Spleen (tissue), 11 donors: ENCODE measurements around the gene DCST2. TPM values are rescaled to one million over a fixed set of nuclear protein-coding genes. Genes with fewer than 3 reads are reported as not detected.
"Not testable (repeated sequence)": the region's sequence is repeated elsewhere in the genome, so short reads cannot be mapped to it uniquely, and the experiment has no call there.

ENCODE experiments used
- DNase-seq: peaks from one replicate; pipeline ENCODE4 v3.0.0-alpha.2; 2020
- H3K27ac ChIP-seq, 8 donors: fragments of 200-600 bp; sonication (generic) in 7 of 8; 1 replicate in 4 of 8; 2 replicates in 4 of 8; pipeline versions ENCODE4 v1.5.0 to v1.8.0; 2016 to 2021; ENCODE audit warnings: inconsistent platforms in 4 of 8, mild to moderate bottlenecking in 4 of 8, moderate library complexity in 1 of 8
- H3K27me3 ChIP-seq, 7 donors: fragments of 200-600 bp; sonication (generic) in 6 of 7; replicated peaks in 1 of 7; 1 replicate in 4 of 7; 2 replicates in 3 of 7; pipeline versions ENCODE4 v1.5.0 to v1.8.0; 2016 to 2021; ENCODE audit warnings: inconsistent platforms in 3 of 7, mild to moderate bottlenecking in 1 of 7
- H3K36me3 ChIP-seq, 6 donors: fragments of 200-600 bp; sonication (generic) in 5 of 6; 1 replicate in 4 of 6; 2 replicates in 2 of 6; pipeline versions ENCODE4 v1.5.0 to v1.8.0; 2016 to 2021; ENCODE audit warnings: inconsistent platforms in 2 of 6
- H3K4me1 ChIP-seq, 6 donors: fragments of 200-600 bp; sonication (generic) in 5 of 6; 1 replicate in 3 of 6; 2 replicates in 3 of 6; pipeline versions ENCODE4 v1.5.0 to v1.8.0; 2016 to 2021; ENCODE audit warnings: inconsistent platforms in 3 of 6
- H3K4me3 ChIP-seq, 8 donors: fragments of 200-600 bp; sonication (generic) in 7 of 8; 1 replicate in 4 of 8; 2 replicates in 4 of 8; pipeline versions ENCODE4 v1.5.0 to v1.8.0; 2016 to 2021; ENCODE audit warnings: inconsistent platforms in 4 of 8, mild to moderate bottlenecking in 4 of 8, moderate library complexity in 2 of 8
- H3K9me3 ChIP-seq, 8 donors: fragments of 200-600 bp; sonication (generic) in 7 of 8; 1 replicate in 4 of 8; 2 replicates in 4 of 8; pipeline versions ENCODE4 v1.5.0 to v1.8.0; 2016 to 2021; ENCODE audit warnings: inconsistent platforms in 4 of 8
- POLR2A ChIP-seq, 3 donors: fragments of 450-650 bp; IDR thresholded peaks; one replicate each; pipeline ENCODE4 v1.5.1; 2017; ENCODE audit warnings: antibody characterized with exemption in 3 of 3, mild to moderate bottlenecking in 1 of 3
- POLR2AphosphoS5 ChIP-seq, 3 donors: sonication (generic); formaldehyde crosslinking; IDR thresholded peaks; one replicate each; pipeline ENCODE4 v1.5.1; 2017; ENCODE audit warnings: antibody characterized with exemption in 3 of 3
- WGBS, 5 donors: extraction: QIAGEN DNeasy Blood & Tissue Kit in 3 of 5; methylation state at CpG; one replicate each; pipeline versions ENCODE4 v1.1.5 to v1.1.7; 2013 to 2018; 5-methylcytosine and 5-hydroxymethylcytosine counted together
- intact Hi-C: fragments of 100-400 bp; cut with DNase I; formaldehyde crosslinking; loops from one replicate; pipeline ENCODE4 v1.15.0; 2023; ENCODE audit warnings: low total_unique reads
- polyA plus RNA-seq, 3 donors: library from polyadenylated mRNA; stranded (reverse); fragments of 200-250 nt; gene quantifications; one replicate each; pipeline ENCODE4 v1.2.1, GENCODE V29; 2013
- total RNA-seq, 7 donors: library from RNA; depleted of rRNA in 3 of 7; stranded (reverse); fragments of >200 nt in 3 of 7; fragmentation: NEBNext Ultra II Directional in 4 of 7; extraction: Animal tissue kit (Norgen Biotek cat#: 25700) in 4 of 7; gene quantifications; one replicate each; pipeline versions ENCODE4 v1.1.0 to v1.2.1, GENCODE V29; 2016 to 2021
- TF ChIP-seq, protein P1 (sequence below), 11 experiments: fragments of 200-600 bp in 7 of 11; fragments of 450-650 bp in 4 of 11; sonication (generic) in 4 of 11; IDR thresholded peaks in 8 of 11; conservative IDR thresholded peaks in 3 of 11; 1 replicate in 7 of 11; 2 replicates in 4 of 11; pipeline versions ENCODE4 v1.4.0 to v1.8.0; 2016 to 2021; ENCODE audit warnings: antibody characterized with exemption in 11 of 11, inconsistent platforms in 4 of 11, mild to moderate bottlenecking in 1 of 11
- donor health status: healthy with polysubstance abuse.
- donor health status: DM: no; HTN: no; CAD: no; lungs with moderate emphysema.
- donor health status: DM: no; HTN: no; CAD: no.
- donor health status: Bipolar disorder and iron deficiency.
- donor health status: healthy.
- donor health status: DM: no; HTN: no; CAD: no.
- donor health status: DM: yes; HTN: yes; CAD: no.

The DCST2 gene
- total and polyA plus RNA-seq, 10 donors: 0.54 to 4.1 (median 1.0) TPM; not detected in 1

DNA sequence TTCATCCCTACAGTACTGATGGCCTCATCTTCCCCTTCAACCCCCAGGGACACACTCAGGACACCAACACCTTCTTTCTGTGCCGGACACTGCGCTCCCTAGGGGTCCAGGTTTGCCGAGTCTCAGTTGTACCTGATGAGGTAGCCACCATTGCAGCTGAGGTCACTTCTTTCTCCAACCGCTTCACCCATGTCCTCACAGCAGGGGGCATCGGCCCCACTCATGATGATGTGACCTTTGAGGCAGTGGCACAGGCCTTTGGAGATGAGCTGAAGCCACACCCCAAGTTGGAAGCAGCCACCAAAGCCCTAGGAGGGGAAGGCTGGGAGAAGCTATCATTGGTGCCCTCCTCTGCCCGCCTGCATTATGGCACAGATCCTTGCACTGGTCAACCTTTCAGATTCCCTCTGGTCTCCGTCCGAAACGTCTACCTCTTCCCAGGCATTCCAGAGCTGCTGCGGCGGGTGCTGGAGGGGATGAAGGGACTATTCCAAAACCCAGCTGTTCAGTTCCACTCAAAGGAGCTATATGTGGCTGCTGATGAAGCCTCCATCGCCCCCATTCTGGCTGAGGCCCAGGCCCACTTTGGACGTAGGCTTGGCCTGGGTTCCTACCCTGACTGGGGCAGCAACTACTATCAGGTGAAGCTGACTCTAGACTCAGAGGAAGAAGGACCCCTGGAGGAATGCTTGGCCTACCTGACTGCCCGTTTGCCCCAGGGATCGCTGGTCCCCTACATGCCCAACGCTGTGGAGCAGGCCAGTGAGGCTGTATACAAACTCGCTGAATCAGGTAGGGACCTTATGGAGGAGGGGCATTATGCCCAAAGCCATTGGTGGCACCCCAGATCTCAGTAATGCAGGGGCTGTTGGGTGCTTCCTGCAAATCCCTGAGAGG, 45.3 kb downstream of the DCST2 start:
- DNase-seq: peak; percentile 64
- 91 to 94% (median 93%) methylated on average over 16 to 17 of the region's 17 CpGs for WGBS, 5 donors
- TF ChIP-seq POLR2AphosphoS5 (IDR thresholded peaks at IDR 0.05) (no peak), POLR2A (IDR thresholded peaks at IDR 0.05) (no peak)
- TF ChIP-seq, protein P1, sequence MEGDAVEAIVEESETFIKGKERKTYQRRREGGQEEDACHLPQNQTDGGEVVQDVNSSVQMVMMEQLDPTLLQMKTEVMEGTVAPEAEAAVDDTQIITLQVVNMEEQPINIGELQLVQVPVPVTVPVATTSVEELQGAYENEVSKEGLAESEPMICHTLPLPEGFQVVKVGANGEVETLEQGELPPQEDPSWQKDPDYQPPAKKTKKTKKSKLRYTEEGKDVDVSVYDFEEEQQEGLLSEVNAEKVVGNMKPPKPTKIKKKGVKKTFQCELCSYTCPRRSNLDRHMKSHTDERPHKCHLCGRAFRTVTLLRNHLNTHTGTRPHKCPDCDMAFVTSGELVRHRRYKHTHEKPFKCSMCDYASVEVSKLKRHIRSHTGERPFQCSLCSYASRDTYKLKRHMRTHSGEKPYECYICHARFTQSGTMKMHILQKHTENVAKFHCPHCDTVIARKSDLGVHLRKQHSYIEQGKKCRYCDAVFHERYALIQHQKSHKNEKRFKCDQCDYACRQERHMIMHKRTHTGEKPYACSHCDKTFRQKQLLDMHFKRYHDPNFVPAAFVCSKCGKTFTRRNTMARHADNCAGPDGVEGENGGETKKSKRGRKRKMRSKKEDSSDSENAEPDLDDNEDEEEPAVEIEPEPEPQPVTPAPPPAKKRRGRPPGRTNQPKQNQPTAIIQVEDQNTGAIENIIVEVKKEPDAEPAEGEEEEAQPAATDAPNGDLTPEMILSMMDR (IDR thresholded peaks at IDR 0.05 in 8 of 11, conservative IDR thresholded peaks at IDR 0.05 in 3 of 11): no peak

GRCh38 chr1:154987326-154987725, 46.3 kb downstream of the DCST2 start:
- intact Hi-C loops: no loop called here
- Histone ChIP-seq H3K4me1 (peaks cover 11 to 74% (median 29%) of the 10 kb centered on the region in 6 donors), H3K4me3 (no peak overlapping the region), H3K36me3 (peaks cover 0 to 70% (median 42%) of the 10 kb centered on the region in 6 donors), H3K9me3 (no peaks in the 10 kb centered on the region), H3K27me3 (no peaks in the 10 kb centered on the region), H3K27ac (no peak overlapping the region)
- TF ChIP-seq, protein P1 (IDR thresholded peaks at IDR 0.05 in 8 of 11, conservative IDR thresholded peaks at IDR 0.05 in 3 of 11): no peak
- TF ChIP-seq POLR2A (IDR thresholded peaks at IDR 0.05) (no peak), POLR2AphosphoS5 (IDR thresholded peaks at IDR 0.05) (no peak)
- peak; percentile 47 for DNase-seq
- 72 to 95% (median 88%) methylated on average over 6 of the region's 6 CpGs for WGBS, 5 donors

More for the DNA sequence above, 45.3 kb downstream of the DCST2 start:
- H3K27ac ChIP-seq: no peak overlapping the region
- no peak overlapping the region for H3K4me3 ChIP-seq
- H3K4me1 ChIP-seq: peaks cover 11 to 66% (median 23%) of the 10 kb centered on the region in 6 donors
- H3K9me3 ChIP-seq: no peaks in the 10 kb centered on the region
- H3K36me3 ChIP-seq: peaks cover 0 to 80% (median 42%) of the 10 kb centered on the region in 6 donors
- intact Hi-C loops: no loop called here
- H3K27me3 ChIP-seq: no peaks in the 10 kb centered on the region

DNA sequence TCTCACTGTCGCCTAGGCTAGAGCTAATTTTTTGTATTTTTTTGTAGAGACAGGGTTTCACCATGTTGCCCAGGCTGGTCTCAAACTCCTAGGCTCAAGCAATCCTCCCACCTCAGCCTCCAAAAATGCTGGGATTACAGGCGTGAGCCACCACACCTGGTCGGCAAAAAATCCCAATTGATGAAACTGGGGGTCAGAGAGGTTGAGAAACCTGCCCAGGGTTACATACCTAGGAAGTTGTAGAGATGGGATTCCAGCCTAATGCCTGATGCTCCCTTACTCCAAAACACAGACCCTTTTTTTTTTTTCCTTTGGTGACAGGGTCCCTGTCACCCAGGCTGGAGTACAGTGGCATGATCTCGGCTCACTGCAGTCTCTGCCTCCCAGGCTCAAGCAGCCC, 46.8 kb downstream of the DCST2 start:
- intact Hi-C loops: not testable (repeated sequence)
- 91 to 96% (median 92%) methylated on average over 4 of the region's 4 CpGs for whole genome bisulfite sequencing, 5 donors

DNA sequence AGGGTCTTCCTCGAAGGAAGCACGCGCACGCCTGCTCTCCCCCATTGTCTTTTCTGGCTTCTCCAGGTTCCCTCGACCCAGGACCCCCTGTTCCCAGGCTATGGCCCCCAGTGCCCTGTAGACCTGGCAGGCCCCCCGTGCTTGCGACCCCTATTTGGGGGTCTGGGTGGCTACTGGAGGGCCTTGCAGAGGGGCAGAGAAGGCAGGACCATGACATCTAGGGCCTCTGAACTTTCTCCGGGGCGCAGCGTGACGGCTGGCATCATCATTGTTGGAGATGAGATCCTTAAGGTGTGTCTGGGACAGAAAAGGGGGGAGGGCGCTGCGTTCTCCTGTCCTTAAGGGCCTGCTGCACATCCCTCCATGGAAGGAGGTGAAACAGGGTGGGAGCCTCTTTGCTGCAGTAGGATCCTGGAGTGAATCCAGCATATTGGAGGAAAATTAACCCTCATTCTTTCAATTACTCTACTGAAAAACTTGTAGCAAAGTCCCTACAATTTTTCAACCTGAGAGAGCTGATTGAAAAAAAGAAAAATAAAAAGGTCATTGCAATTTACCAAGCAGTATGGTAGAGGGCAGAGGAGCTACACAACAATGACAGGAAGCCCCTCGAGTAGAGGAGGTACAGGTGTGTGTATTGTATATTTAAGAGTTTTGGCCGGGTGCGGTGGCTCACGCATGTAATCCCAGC, 49.7 kb downstream of the DCST2 start:
- H3K36me3 ChIP-seq: peaks cover 0 to 51% (median 18%) of the 10 kb centered on the region in 6 donors
- H3K9me3 ChIP-seq: no peaks in the 10 kb centered on the region
- peak; percentile 79 for DNase-seq
- intact Hi-C loops: no loop called here
- H3K27ac ChIP-seq: peak overlapping the region; percentile 40 to 84 (median 76)
- peaks cover 11 to 65% (median 30%) of the 10 kb centered on the region in 6 donors for H3K4me1 ChIP-seq
- 16 to 23% (median 20%) methylated on average over 16 to 17 of the region's 17 CpGs for WGBS, 5 donors
- H3K27me3 ChIP-seq: no peaks in the 10 kb centered on the region
- H3K4me3 ChIP-seq: peak overlapping the region; percentile 66 to 92 (median 75)
- TF ChIP-seq, protein P1 (IDR thresholded peaks at IDR 0.05 in 8 of 11, conservative IDR thresholded peaks at IDR 0.05 in 3 of 11): no peak
- TF ChIP-seq POLR2A (IDR thresholded peaks at IDR 0.05) (no peak), POLR2AphosphoS5 (IDR thresholded peaks at IDR 0.05) (no peak)

More for the DNA sequence above, 46.8 kb downstream of the DCST2 start:
- H3K27me3 ChIP-seq, H3K27ac ChIP-seq, H3K4me3 ChIP-seq, DNase-seq, H3K9me3 ChIP-seq: not testable (repeated sequence)
- peaks cover 0 to 64% (median 41%) of the 10 kb centered on the region in 6 donors for H3K36me3 ChIP-seq
- peaks cover 11 to 80% (median 35%) of the 10 kb centered on the region in 6 donors for H3K4me1 ChIP-seq
